Fibroblast of lung (primary cell): Measurements from ENCODE around the gene ALOX12.

Experiments used
- EZH2 ChIP-seq: IDR thresholded peaks from 2 replicates; pipeline ENCODE4 v1.5.1; 2012; ENCODE audit warnings: low read length, control low read depth, mild to moderate bottlenecking; ENCODE audit errors: missing control alignments
- TF ChIP-seq, protein P1 (sequence below), 2 donors: IDR thresholded peaks in 1 of 2; conservative IDR thresholded peaks in 1 of 2; 1 replicate in 1 of 2; 2 replicates in 1 of 2; pipeline ENCODE4 v1.5.1; 2011 to 2012; ENCODE audit warnings: low read length in 2 of 2, control low read depth in 1 of 2, inconsistent platforms in 1 of 2, low read depth in 1 of 2, mild to moderate bottlenecking in 1 of 2

DNA sequence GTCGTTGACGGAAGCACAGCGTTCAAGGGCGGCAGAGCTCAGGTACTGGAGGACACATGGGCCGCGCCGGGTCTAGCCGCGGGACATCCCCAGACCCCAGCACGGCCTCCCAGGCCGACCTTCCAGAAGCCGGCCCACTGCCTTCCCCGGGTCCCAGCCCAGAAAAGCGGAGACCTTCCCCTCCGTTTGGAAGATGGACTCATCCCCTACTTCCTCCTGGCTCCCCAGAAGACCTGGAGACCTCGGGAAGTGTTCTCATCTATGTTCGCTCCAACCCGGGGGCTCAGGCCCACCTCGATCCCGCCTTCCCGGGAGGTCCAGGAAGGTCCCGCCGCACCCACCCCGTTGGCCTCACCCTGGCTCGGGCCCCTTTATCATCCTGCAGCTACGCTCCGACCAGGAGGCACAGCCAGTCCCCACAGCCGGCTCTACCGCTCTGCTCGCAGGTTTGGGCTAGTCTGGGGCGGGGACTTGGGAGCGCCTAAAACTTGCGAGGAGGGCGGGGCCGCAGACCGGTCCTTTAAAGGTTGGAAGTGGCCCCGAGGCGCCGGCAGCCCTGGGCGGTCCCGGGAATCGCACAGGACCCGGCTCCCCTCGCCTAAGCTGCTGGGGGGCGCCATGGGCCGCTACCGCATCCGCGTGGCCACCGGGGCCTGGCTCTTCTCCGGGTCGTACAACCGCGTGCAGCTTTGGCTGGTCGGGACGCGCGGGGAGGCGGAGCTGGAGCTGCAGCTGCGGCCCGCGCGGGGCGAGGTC lies at the start of gene ALOX12:
- TF ChIP-seq, protein P1, sequence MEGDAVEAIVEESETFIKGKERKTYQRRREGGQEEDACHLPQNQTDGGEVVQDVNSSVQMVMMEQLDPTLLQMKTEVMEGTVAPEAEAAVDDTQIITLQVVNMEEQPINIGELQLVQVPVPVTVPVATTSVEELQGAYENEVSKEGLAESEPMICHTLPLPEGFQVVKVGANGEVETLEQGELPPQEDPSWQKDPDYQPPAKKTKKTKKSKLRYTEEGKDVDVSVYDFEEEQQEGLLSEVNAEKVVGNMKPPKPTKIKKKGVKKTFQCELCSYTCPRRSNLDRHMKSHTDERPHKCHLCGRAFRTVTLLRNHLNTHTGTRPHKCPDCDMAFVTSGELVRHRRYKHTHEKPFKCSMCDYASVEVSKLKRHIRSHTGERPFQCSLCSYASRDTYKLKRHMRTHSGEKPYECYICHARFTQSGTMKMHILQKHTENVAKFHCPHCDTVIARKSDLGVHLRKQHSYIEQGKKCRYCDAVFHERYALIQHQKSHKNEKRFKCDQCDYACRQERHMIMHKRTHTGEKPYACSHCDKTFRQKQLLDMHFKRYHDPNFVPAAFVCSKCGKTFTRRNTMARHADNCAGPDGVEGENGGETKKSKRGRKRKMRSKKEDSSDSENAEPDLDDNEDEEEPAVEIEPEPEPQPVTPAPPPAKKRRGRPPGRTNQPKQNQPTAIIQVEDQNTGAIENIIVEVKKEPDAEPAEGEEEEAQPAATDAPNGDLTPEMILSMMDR (conservative IDR thresholded peaks at IDR 0.05 in 1 of 2, IDR thresholded peaks at IDR 0.05 in 1 of 2; ENCODE audit: low read depth in 1 of 2, low read length in 2 of 2), result no peak
- no peak for TF ChIP-seq EZH2
